A172 (cell line): Measurements from ENCODE around the gene FBXO22. TPM values are rescaled to one million over a fixed set of nuclear protein-coding genes. Genes with fewer than 3 reads are reported as not detected.
"Not testable (repeated sequence)": the region's sequence is repeated elsewhere in the genome, so short reads cannot be mapped to it uniquely, and the experiment has no call there.

ENCODE experiments used
- DNase-seq: peaks from one replicate; pipeline ENCODE4 v3.0.0-alpha.2; 2015; ENCODE audit warnings: low spot score
- total RNA-seq: library from RNA; depleted of rRNA; stranded (reverse); fragments of >200 nt; shearing (Covaris generic); gene quantifications from 2 replicates; pipeline ENCODE4 v1.2.3, GENCODE V29; 2014; rRNA removed

FBXO22 gene
- 57.2 and 79.4 TPM in 2 replicates for total RNA-seq

GRCh38 chr15:75903331-75904239 is at the start of gene FBXO22:
FBXO22 (plus strand) TSS chr15:75903878; CDS start chr15:75903964, 86 bp downstream.
- DNase-seq, result peak; percentile 71

GRCh38 chr15:75857886-75858285 is 45.8 kb upstream of the FBXO22 start:
- DNase-seq, result no peak

GRCh38 chr15:75861750-75862402 is 41.8 kb upstream of the FBXO22 start:
- no peak for DNase-seq

GRCh38 chr15:75862796-75863195 is 40.9 kb upstream of the FBXO22 start:
- no peak for DNase-seq

- DNase-seq, result no peak
Observed at GRCh38 chr15:75864213-75865059, 39.2 kb upstream of the FBXO22 start.

GRCh38 chr15:75866045-75866444 is 37.6 kb upstream of the FBXO22 start:
- DNase-seq, result not testable (repeated sequence)

GRCh38 chr15:75866916-75867315 is 36.8 kb upstream of the FBXO22 start:
- no peak for DNase-seq

- DNase-seq, result no peak
Observed at GRCh38 chr15:75867449-75867848, 36.2 kb upstream of the FBXO22 start.

- DNase-seq, result no peak
Observed at GRCh38 chr15:75868019-75868418, 35.7 kb upstream of the FBXO22 start.

- no peak for DNase-seq
Observed at GRCh38 chr15:75869446-75869845, 34.2 kb upstream of the FBXO22 start.

- not testable (repeated sequence) for DNase-seq
Observed at GRCh38 chr15:75871589-75871988, 32.1 kb upstream of the FBXO22 start.

- no peak for DNase-seq
Observed at GRCh38 chr15:75872403-75872990, 31.2 kb upstream of the FBXO22 start.

- DNase-seq, result peak; percentile 11
Observed at GRCh38 chr15:75884041-75884440, 19.6 kb upstream of the FBXO22 start.

GRCh38 chr15:75887178-75887577 is 16.5 kb upstream of the FBXO22 start:
- no peak for DNase-seq

- DNase-seq, result peak; percentile 69
Observed at GRCh38 chr15:75891895-75892294, 11.8 kb upstream of the FBXO22 start.

GRCh38 chr15:75895731-75896130 is 7.9 kb upstream of the FBXO22 start:
- no peak for DNase-seq

GRCh38 chr15:75900577-75900976 is 3.1 kb upstream of the FBXO22 start:
- DNase-seq, result no peak

- peak; percentile 9 for DNase-seq
Observed at GRCh38 chr15:75902129-75902557, 1.5 kb upstream of the FBXO22 start.

GRCh38 chr15:75905231-75905630 is 1.6 kb downstream of the FBXO22 start:
- DNase-seq, result no peak

GRCh38 chr15:75910355-75910754 is 6.7 kb downstream of the FBXO22 start:
- not testable (repeated sequence) for DNase-seq

GRCh38 chr15:75916978-75917377 is 13.3 kb downstream of the FBXO22 start:
- no peak for DNase-seq

GRCh38 chr15:75918135-75918534 is 14.5 kb downstream of the FBXO22 start:
- no peak for DNase-seq
